Mucosa of descending colon (tissue), 3 donors: ENCODE data around the gene PEX7. TPM values are rescaled to one million over a fixed set of nuclear protein-coding genes. Genes with fewer than 3 reads are reported as not detected.

ENCODE experiments used
- ATAC-seq: fragments of 200-7000 bp; cut with Tn5 transposase; one replicate; pipeline ENCODE4 v1.9.1; 2020; ENCODE audit warnings: mild to moderate bottlenecking, moderate library complexity
- DNase-seq, 3 donors: peaks; one replicate each; pipeline ENCODE4 v3.0.0-alpha.2; 2020
- H3K36me3 ChIP-seq: fragments of 200-600 bp; one replicate; pipeline ENCODE4 v1.8.0; 2021; ENCODE audit warnings: low read depth, mild to moderate bottlenecking
- H3K4me1 ChIP-seq: fragments of 200-600 bp; one replicate; pipeline ENCODE4 v1.8.0; 2021; ENCODE audit warnings: low read depth, mild to moderate bottlenecking
- H3K4me3 ChIP-seq: fragments of 200-600 bp; one replicate; pipeline ENCODE4 v1.8.0; 2021; ENCODE audit warnings: mild to moderate bottlenecking
- H3K9me3 ChIP-seq: fragments of 200-600 bp; one replicate; pipeline ENCODE4 v1.8.0; 2021; ENCODE audit warnings: mild to moderate bottlenecking
- CTCF ChIP-seq: fragments of 200-600 bp; IDR thresholded peaks from one replicate; pipeline ENCODE4 v1.8.0; 2022; ENCODE audit warnings: antibody characterized with exemption, mild to moderate bottlenecking
- intact Hi-C, 2 donors: fragments of 100-400 bp; cut with DNase I in 1 of 2; cut with micrococcal nuclease in 1 of 2; formaldehyde crosslinking; loops; one replicate each; pipeline versions ENCODE4 v1.11.0 to v1.11.1; 2022; cut with DNase I, micrococcal nuclease
- total RNA-seq, 3 donors: library from RNA; stranded (reverse); fragmentation: NEBNext Ultra II Directional in 2 of 3; extraction: Animal tissue kit (Norgen Biotek cat#: 25700) in 2 of 3; gene quantifications; one replicate each; pipeline versions ENCODE4 v1.2.1 to v1.2.4, GENCODE V29; 2021 to 2023
- donor health status: DM: no; HTN: no; CAD: no; lungs with moderate emphysema.
- donor health status: DM: no; HTN: no; CAD: no.
- donor health status: DM: no; HTN: yes; CAD: no.

PEX7 gene
- total RNA-seq, 3 donors from 2014 or later: 4.3 to 10.7 (median 10.2) TPM

GRCh38 chr6:136792095-136792409 lies 30.3 kb upstream of the PEX7 start:
- Histone ChIP-seq H3K4me1 (peaks cover 16% of the 10 kb centered on the region), H3K4me3 (peak overlapping the region; percentile 77), H3K9me3 (no peaks in the 10 kb centered on the region), H3K36me3 (no peaks in the 10 kb centered on the region)
- no peak for TF ChIP-seq CTCF
- intact Hi-C loops: loop anchor here (2.0 to 5.0 kb wide), 3 partner anchors 147 to 210 kb away; no protein-coding TSS in a partner anchor
- DNase-seq (no peak), ATAC-seq (no peak)

DNA sequence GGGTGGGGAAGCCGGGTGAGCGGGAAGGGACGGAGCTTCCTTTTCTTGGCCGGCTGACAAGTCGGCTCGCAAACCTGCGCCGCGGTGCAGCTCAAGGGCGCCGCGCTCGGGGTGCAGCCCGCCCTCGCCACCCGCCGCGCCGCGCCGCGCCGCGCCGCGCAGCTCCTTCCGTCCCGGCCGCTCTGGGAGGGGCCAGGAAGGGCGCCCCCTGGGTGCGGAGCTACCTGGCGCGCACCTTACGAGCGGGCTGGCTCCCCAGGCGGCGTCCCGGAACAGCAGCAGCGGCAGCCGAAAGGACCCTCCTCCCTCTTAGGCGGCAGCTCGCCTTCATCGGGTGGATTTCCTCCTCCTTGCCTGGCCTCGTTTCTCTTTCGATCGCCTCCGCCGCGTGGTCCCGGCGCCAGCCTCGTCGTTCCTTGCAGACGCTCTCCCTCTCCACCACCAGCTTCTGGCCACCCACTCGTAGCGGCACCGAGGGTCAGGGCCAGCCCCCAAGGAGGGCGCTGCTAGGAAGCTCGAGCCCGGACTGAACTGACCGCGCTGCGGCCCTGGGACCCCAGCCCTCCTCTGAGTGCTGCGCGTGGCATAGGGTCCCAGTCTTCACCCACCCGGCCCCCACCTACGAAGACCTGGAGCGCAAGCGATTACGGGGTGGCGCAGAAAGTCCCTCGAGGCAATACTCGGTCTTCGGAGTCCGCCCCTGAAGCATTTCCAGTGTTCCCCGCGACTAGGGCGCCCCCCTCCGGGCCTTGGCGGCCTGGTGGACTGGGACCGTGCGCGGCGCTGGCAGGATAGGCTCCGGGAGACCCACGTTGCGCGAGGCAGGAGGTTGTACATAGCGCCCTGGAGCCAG lies 29.8 kb upstream of the PEX7 start, which contains the start of gene MAP3K5:
Gene MAP3K5 (minus strand): TSS at position 68 of the 853 bp plus-strand sequence. CDS start 320 bp downstream, outside the sequence.
- intact Hi-C loops: loop anchor here (2.0 to 5.0 kb wide), 3 partner anchors 148 to 210 kb away; no protein-coding TSS in a partner anchor
- H3K4me3 ChIP-seq: peak within 1 kb of the TSS; percentile 77
- peak; percentile 96 to 97 (median 97) for DNase-seq
- peak; percentile 81 for TF ChIP-seq CTCF
- H3K9me3 ChIP-seq: no peaks in the 10 kb centered on the region
- H3K4me1 ChIP-seq: peaks cover 13% of the 10 kb centered on the region
- H3K36me3 ChIP-seq: no peaks in the 10 kb centered on the region
- peak; percentile 92 for ATAC-seq

DNA sequence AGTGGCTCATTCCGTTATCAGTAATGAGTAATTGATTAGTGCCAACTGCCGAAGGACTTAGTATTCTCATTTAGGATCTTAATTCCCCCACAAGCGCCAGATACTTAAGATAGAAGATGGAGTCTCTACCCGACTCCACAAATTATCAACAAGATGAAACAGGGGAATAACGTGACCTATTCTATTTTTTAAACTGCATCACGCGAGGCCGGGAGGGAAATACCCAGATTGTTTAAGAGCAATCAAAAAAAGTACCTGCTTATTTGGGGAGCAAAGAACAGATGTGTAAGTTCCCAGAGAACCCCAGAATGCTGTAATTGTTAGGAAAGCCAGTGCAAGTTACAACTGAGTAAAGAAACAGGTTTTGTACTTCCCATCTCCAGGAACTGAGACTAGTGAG lies 29.0 kb upstream of the PEX7 start:
- intact Hi-C loops: loop anchor here (2.0 to 5.0 kb wide), 3 partner anchors 149 to 211 kb away; no protein-coding TSS in a partner anchor
- peaks cover 7% of the 10 kb centered on the region for H3K4me1 ChIP-seq
- no peaks in the 10 kb centered on the region for H3K36me3 ChIP-seq

DNA sequence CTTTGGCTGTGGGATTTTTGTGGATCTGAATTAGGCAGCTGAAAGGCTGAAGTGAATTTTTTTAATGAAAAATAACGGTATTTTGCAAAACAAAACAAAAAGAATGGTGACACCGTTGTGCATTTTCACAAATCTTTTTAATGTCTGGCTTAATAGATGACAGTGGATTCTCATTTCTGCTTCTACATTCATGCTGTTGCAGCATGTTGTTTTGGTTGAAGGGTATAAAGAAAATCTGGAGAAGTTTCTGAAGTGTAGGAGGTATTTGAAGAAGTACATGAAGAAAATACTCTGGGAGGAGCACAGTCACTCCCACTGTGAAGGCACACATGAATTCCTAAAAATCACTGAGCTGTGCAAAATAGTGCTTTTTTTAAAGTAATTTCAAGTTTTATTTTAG lies 27.0 kb upstream of the PEX7 start:
- H3K4me3 ChIP-seq: no peak overlapping the region

More for the DNA sequence above, 29.0 kb upstream of the PEX7 start:
- Histone ChIP-seq H3K4me3 (no peak overlapping the region), H3K9me3 (no peaks in the 10 kb centered on the region)
- ATAC-seq (no peak), DNase-seq (no peak)
- TF ChIP-seq CTCF: no peak

DNA sequence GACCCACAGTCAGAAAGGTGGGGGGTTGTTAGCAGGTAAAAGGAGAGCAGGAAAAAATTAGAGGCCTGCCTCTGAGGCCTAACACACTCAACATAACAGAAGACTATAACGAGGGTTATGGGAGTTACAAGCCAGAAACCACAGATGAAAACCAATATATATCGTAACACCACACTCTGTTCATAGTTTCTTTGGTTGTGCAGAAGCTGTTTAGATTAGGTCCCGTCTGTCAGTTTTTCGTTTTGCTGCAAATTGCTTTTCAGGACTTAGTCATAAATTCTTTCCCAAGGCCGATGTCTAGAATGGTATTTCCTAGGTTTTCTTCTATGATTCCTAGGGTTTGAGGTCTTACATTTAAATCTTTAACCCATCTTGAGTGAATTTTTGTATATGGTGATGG lies 26.4 kb upstream of the PEX7 start:
- DNase-seq: no peak
- H3K9me3 ChIP-seq: no peaks in the 10 kb centered on the region

More for the DNA sequence above, 27.0 kb upstream of the PEX7 start:
- intact Hi-C loops: no loop called here
- DNase-seq: no peak
- TF ChIP-seq CTCF: no peak
- H3K4me1 ChIP-seq: peaks cover 7% of the 10 kb centered on the region
- ATAC-seq: no peak
- no peaks in the 10 kb centered on the region for H3K9me3 ChIP-seq
- H3K36me3 ChIP-seq: no peaks in the 10 kb centered on the region

More for the DNA sequence above, 26.4 kb upstream of the PEX7 start:
- intact Hi-C loops: no loop called here
- ATAC-seq: no peak
- Histone ChIP-seq H3K4me1 (peaks cover 7% of the 10 kb centered on the region), H3K4me3 (no peak overlapping the region), H3K36me3 (no peaks in the 10 kb centered on the region)
- no peak for TF ChIP-seq CTCF
